Astrocyte of the spinal cord (primary cell): ENCODE data around the gene NPPC.

Experiments used
- DNase-seq: peaks from one replicate; pipeline ENCODE4 v3.0.0; 2011; ENCODE audit warnings: low read depth, low spot score
- H3K4me3 ChIP-seq: 2 replicates; pipeline ENCODE4 v1.5.1; 2011; ENCODE audit warnings: low read depth, mild to moderate bottlenecking, low read length, moderate library complexity
- CTCF ChIP-seq: IDR thresholded peaks from 2 replicates; pipeline ENCODE4 v1.5.1; 2012; ENCODE audit warnings: low read depth, mild to moderate bottlenecking, low read length, inconsistent platforms
- in situ Hi-C: cut with HindIII; loops from 2 replicates; pipeline ENCODE4 v1.10.0; 2017; ENCODE audit warnings: low sequenced_read_pairs

Gene NPPC

GRCh38 chr2:231923010-231923344 lies 3.2 kb downstream of the NPPC start:
- no peak for DNase-seq
- in situ Hi-C loops: no loop called here
- no peak for TF ChIP-seq CTCF
- no peak overlapping the region for H3K4me3 ChIP-seq

GRCh38 chr2:231922311-231923009 lies 3.7 kb downstream of the NPPC start:
- DNase-seq: no peak
- in situ Hi-C loops: no loop called here
- no peak for TF ChIP-seq CTCF
- no peak overlapping the region for H3K4me3 ChIP-seq

GRCh38 chr2:231920795-231921194 lies 5.4 kb downstream of the NPPC start:
- DNase-seq: no peak
- in situ Hi-C loops: no loop called here
- H3K4me3 ChIP-seq: no peak overlapping the region
- no peak for TF ChIP-seq CTCF

GRCh38 chr2:231920366-231920765 lies 5.8 kb downstream of the NPPC start:
- DNase-seq: no peak
- no peak overlapping the region for H3K4me3 ChIP-seq
- no peak for TF ChIP-seq CTCF
- in situ Hi-C loops: no loop called here

- no peak overlapping the region for H3K4me3 ChIP-seq
- in situ Hi-C loops: no loop called here
- DNase-seq: no peak
- no peak for TF ChIP-seq CTCF
Observed at GRCh38 chr2:231919341-231920035, 6.7 kb downstream of the NPPC start.

GRCh38 chr2:231918501-231919330 lies 7.5 kb downstream of the NPPC start:
- in situ Hi-C loops: no loop called here
- TF ChIP-seq CTCF: no peak

More at GRCh38 chr2:231918501-231919330, 7.5 kb downstream of the NPPC start:
- no peak overlapping the region for H3K4me3 ChIP-seq
- no peak for DNase-seq
